CD4-positive, alpha-beta memory T cell (primary cell): ENCODE measurements around the gene NR3C1. TPM values are rescaled to one million over a fixed set of nuclear protein-coding genes. Genes with fewer than 3 reads are reported as not detected.

Experiments used
- CTCF ChIA-PET: fragments of 350-600 bp; sonication (Branson Sonifier 250); formaldehyde crosslinking; loops from one replicate; lab custom pipeline; 2021; ENCODE audit warnings: inconsistent platforms; ENCODE audit not compliant: partially characterized antibody; lab: Charles Lee
- POLR2A ChIA-PET: fragments of 350-600 bp; sonication (Branson Sonifier 250); formaldehyde crosslinking; loops from one replicate; lab custom pipeline; 2021; ENCODE audit not compliant: partially characterized antibody; lab: Charles Lee
- DNase-seq, 5 donors: peaks; one replicate each; pipeline versions ENCODE4 v3.0.0 to v3.0.0-alpha.2; 2020 to 2022; ENCODE audit warnings: mixed read lengths in 1 of 5
- H3K27ac ChIP-seq: one replicate; pipeline ENCODE4 v1.7.0; 2013; ENCODE audit warnings: low read depth, low read length
- H3K27me3 ChIP-seq: 2 replicates; pipeline ENCODE4 v1.7.0; 2013; ENCODE audit warnings: mild to moderate bottlenecking, low read length, moderate library complexity; ENCODE audit not compliant: insufficient read depth
- H3K36me3 ChIP-seq: 2 replicates; pipeline ENCODE4 v1.7.0; 2013; ENCODE audit warnings: mild to moderate bottlenecking, low read length, moderate library complexity; ENCODE audit not compliant: insufficient read depth
- H3K4me1 ChIP-seq: 2 replicates; pipeline ENCODE4 v1.7.0; 2013; ENCODE audit warnings: mild to moderate bottlenecking, low read length, moderate library complexity; ENCODE audit not compliant: insufficient read depth
- H3K4me3 ChIP-seq, 2 donors: one replicate each; pipeline ENCODE4 v1.7.0; 2013; ENCODE audit warnings: low read length in 2 of 2, mild to moderate bottlenecking in 1 of 2
- H3K9me3 ChIP-seq, 2 donors: one replicate each; pipeline ENCODE4 v1.7.0; 2013; ENCODE audit warnings: low read length in 2 of 2, control low read depth in 1 of 2; ENCODE audit not compliant: control insufficient read depth in 1 of 2
- H3K27ac Mint-ChIP-seq, 7 donors: one replicate each; pipeline ENCODE4 v1.8.0; 2020 to 2021; ENCODE audit warnings: mixed read lengths in 7 of 7, mild to moderate bottlenecking in 6 of 7, inconsistent platforms in 3 of 7, moderate library complexity in 3 of 7
- H3K27me3 Mint-ChIP-seq, 2 donors: one replicate each; pipeline ENCODE4 v1.8.0; 2020 to 2021; ENCODE audit warnings: mixed read lengths in 2 of 2
- H3K36me3 Mint-ChIP-seq, 2 donors: one replicate each; pipeline ENCODE4 v1.8.0; 2020 to 2021; ENCODE audit warnings: mixed read lengths in 2 of 2, inconsistent platforms in 1 of 2, mild to moderate bottlenecking in 1 of 2
- H3K4me1 Mint-ChIP-seq, 4 donors: one replicate each; pipeline ENCODE4 v1.8.0; 2020 to 2021; ENCODE audit warnings: mixed read lengths in 4 of 4, mild to moderate bottlenecking in 1 of 4
- H3K4me3 Mint-ChIP-seq, 8 donors: one replicate each; pipeline ENCODE4 v1.8.0; 2020 to 2021; ENCODE audit warnings: mixed read lengths in 8 of 8, mild to moderate bottlenecking in 7 of 8, moderate library complexity in 6 of 8, inconsistent platforms in 3 of 8
- H3K9me3 Mint-ChIP-seq, 8 donors: one replicate each; pipeline ENCODE4 v1.8.0; 2020 to 2021; ENCODE audit warnings: mixed read lengths in 8 of 8, mild to moderate bottlenecking in 5 of 8, inconsistent platforms in 3 of 8, moderate library complexity in 1 of 8
- intact Hi-C: fragments of 100-400 bp; cut with micrococcal nuclease; formaldehyde crosslinking; loops from one replicate; pipeline ENCODE4 v1.15.1; 2023
- polyA plus RNA-seq, 2 donors: library from polyadenylated mRNA; unstranded; fragments of 300-500 nt; fragmentation: Illumina TruSeq; gene quantifications; one replicate each; pipeline ENCODE4 v1.2.3, GENCODE V29; 2021
- total RNA-seq, 2 experiments: library from RNA; stranded (reverse); gene quantifications; one replicate each; pipeline ENCODE4 v1.2.3, GENCODE V29; 2021

The NR3C1 gene
- total and polyA plus RNA-seq, 4 experiments from 2014 or later: 92.0 to 164 (median 143) TPM

- peaks cover 100% of the 10 kb centered on the region for H3K4me1 ChIP-seq
- CTCF ChIA-PET: interaction anchor here (0.8 to 1.1 kb wide), 2 partner anchors 53 to 96 kb away, joined by 3 read pairs; no protein-coding TSS in a partner anchor
Observed at GRCh38 chr5:143350751-143351602, 52.5 kb downstream of the NR3C1 start.

DNA sequence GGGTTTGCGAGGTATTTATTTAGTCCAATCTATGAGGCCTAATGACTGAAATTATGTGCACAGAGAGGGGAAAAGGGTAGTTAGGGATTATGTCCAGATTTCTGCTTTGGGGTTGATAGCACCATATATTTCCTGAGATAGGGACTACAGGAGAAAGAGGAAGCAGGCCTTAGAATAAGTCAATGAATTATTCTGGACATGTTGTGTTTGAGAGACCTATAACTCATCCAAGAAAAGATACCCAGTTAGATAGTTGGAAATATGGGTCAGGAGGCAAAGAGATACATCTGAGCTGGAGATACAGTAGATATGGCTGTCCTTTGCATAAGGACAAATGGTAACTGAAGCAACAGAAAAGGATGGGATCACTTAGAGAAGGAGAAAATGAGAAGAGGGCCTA is 53.1 kb downstream of the NR3C1 start:
- Mint-ChIP-seq H3K27ac (no peak overlapping the region), H3K4me1 (peaks cover 42 to 48% (median 47%) of the 10 kb centered on the region in 4 donors), H3K27me3 (no peaks in the 10 kb centered on the region), H3K9me3 (no peaks in the 10 kb centered on the region), H3K36me3 (peaks cover 0 to 7% of the 10 kb centered on the region in 2 donors), H3K4me3 (no peak overlapping the region)
- H3K4me3 ChIP-seq: no peak overlapping the region
- POLR2A ChIA-PET: interaction anchor here (0.5 to 3.7 kb wide), 3 partner anchors 10 to 53 kb away, joined by 3 to 25 read pairs (median 6); partner anchors contain the start of gene NR3C1
- CTCF ChIA-PET: interaction anchor here (1.1 kb wide), 1 partner anchor 96 kb away, joined by 3 read pairs; no protein-coding TSS in a partner anchor
- intact Hi-C loops: no loop called here
- no peaks in the 10 kb centered on the region for H3K9me3 ChIP-seq
- no peak overlapping the region for H3K27ac ChIP-seq
- no peaks in the 10 kb centered on the region for H3K36me3 ChIP-seq
- DNase-seq: no peak
- H3K27me3 ChIP-seq: no peaks in the 10 kb centered on the region
- H3K4me1 ChIP-seq: peaks cover 100% of the 10 kb centered on the region

More at GRCh38 chr5:143350751-143351602, 52.5 kb downstream of the NR3C1 start:
- intact Hi-C loops: no loop called here
- peaks cover 47 to 52% (median 51%) of the 10 kb centered on the region in 4 donors for H3K4me1 Mint-ChIP-seq
- no peaks in the 10 kb centered on the region for H3K36me3 ChIP-seq
- DNase-seq: no peak
- no peak overlapping the region for H3K27ac ChIP-seq
- H3K9me3 Mint-ChIP-seq: no peaks in the 10 kb centered on the region
- H3K27me3 ChIP-seq: no peaks in the 10 kb centered on the region
- no peaks in the 10 kb centered on the region for H3K27me3 Mint-ChIP-seq
- H3K27ac Mint-ChIP-seq: no peak overlapping the region
- H3K4me3 ChIP-seq: no peak overlapping the region
- H3K36me3 Mint-ChIP-seq: peaks cover 0 to 7% of the 10 kb centered on the region in 2 donors
- no peaks in the 10 kb centered on the region for H3K9me3 ChIP-seq
- POLR2A ChIA-PET: interaction anchor here (1.3 to 3.7 kb wide), 3 partner anchors 10 to 84 kb away, joined by 3 to 25 read pairs (median 6); partner anchors contain the start of gene NR3C1
- H3K4me3 Mint-ChIP-seq: no peak overlapping the region

- DNase-seq: no peak
- Mint-ChIP-seq H3K36me3 (peaks cover 3 to 8% of the 10 kb centered on the region in 2 donors), H3K4me1 (peaks cover 38 to 45% (median 42%) of the 10 kb centered on the region in 4 donors), H3K9me3 (no peaks in the 10 kb centered on the region), H3K27ac (no peak overlapping the region), H3K27me3 (no peaks in the 10 kb centered on the region), H3K4me3 (no peak overlapping the region)
- POLR2A ChIA-PET: interaction anchor here (1.8 to 3.7 kb wide), 2 partner anchors 11 to 54 kb away, joined by 6 to 25 read pairs; partner anchors contain the start of gene NR3C1
- Histone ChIP-seq H3K4me1 (peaks cover 90% of the 10 kb centered on the region), H3K36me3 (no peaks in the 10 kb centered on the region), H3K27me3 (no peaks in the 10 kb centered on the region), H3K9me3 (no peaks in the 10 kb centered on the region), H3K27ac (no peak overlapping the region), H3K4me3 (no peak overlapping the region)
- intact Hi-C loops: no loop called here
- CTCF ChIA-PET: interaction anchor here (0.6 kb wide), 1 partner anchor 511 kb away, joined by 4 read pairs; no protein-coding TSS in a partner anchor
Observed at GRCh38 chr5:143349177-143349576, 54.3 kb downstream of the NR3C1 start.

- Mint-ChIP-seq H3K27ac (peak overlapping the region in 2 of 7 donors; percentile 53 to 76), H3K9me3 (no peaks in the 10 kb centered on the region), H3K4me1 (peaks cover 32 to 38% (median 37%) of the 10 kb centered on the region in 4 donors), H3K27me3 (no peaks in the 10 kb centered on the region), H3K4me3 (peak overlapping the region in 2 of 8 donors; percentile 13 to 26), H3K36me3 (peaks cover 3 to 5% of the 10 kb centered on the region in 2 donors)
- POLR2A ChIA-PET: interaction anchor here (0.8 to 1.7 kb wide), 4 partner anchors 10 to 55 kb away, joined by 3 to 6 read pairs (median 4); partner anchors contain the start of gene NR3C1
- no peaks in the 10 kb centered on the region for H3K9me3 ChIP-seq
- H3K27ac ChIP-seq: no peak overlapping the region
- peaks cover 85% of the 10 kb centered on the region for H3K4me1 ChIP-seq
- CTCF ChIA-PET: interaction anchor here (1.0 kb wide), 1 partner anchor 13 kb away, joined by 3 read pairs; no protein-coding TSS in a partner anchor
- no peak for DNase-seq
- H3K36me3 ChIP-seq: no peaks in the 10 kb centered on the region
- no peak overlapping the region for H3K4me3 ChIP-seq
- intact Hi-C loops: no loop called here
- H3K27me3 ChIP-seq: no peaks in the 10 kb centered on the region
Observed at GRCh38 chr5:143347698-143348344, 55.7 kb downstream of the NR3C1 start.

DNA sequence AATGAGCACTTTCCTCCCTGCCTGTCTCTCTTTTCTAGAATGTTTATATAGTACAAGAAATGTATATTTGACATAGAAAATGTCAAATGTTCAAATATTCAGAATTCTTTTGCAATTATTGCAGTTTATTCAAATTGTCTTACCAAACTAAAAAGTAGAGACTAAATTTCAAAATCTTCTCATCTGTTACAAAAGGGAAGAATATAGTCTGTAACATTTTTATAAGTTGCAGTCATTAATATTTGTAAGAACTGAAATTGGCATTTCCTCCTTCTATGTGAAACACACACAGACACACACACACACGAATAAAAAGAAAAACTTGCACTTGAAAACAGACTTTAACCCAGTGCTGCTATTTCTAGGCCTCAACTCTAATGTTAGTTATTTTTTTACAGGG is 56.4 kb downstream of the NR3C1 start:
- CTCF ChIA-PET: interaction anchor here (1.0 kb wide), 1 partner anchor 14 kb away, joined by 3 read pairs; no protein-coding TSS in a partner anchor
- intact Hi-C loops: no loop called here

DNA sequence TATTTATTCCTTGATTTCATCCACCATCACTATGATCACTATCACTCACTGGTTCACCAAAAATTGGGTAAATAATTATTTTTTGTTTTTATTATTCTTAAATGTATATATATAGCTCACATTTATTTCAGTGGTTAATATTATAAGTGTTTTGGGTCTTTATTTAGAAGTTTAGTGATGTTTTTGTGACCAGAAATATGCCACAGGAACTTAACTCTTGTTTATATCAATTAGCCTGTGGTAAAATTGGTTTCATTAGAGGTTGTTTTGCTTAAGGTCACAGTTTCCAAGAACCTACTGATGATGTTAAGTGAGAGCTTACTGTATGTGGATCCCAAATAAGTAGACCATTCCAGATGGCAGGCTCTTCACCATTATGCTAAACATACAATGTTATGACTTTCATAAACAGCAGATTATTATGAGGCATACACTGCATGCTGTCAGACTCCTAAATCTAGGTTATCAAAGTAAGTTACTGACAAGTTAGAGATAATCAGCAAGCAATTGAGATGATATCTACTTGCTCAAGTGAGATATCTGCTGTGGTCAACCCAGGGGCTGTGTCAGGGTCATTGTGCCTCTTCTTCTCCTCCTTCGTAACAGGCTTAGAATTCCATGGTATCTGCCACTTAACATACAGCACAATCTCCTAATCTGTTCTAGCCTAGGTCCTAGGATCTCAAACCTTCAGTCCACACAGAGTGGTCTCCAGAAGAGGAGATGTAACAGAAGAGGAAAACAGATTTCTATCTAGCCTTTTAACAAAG is 57.6 kb downstream of the NR3C1 start:
- no peak for DNase-seq
- H3K36me3 ChIP-seq: no peaks in the 10 kb centered on the region
- POLR2A ChIA-PET: no interaction called here
- H3K4me1 ChIP-seq: peaks cover 77% of the 10 kb centered on the region
- no peaks in the 10 kb centered on the region for H3K27me3 ChIP-seq
- Mint-ChIP-seq H3K36me3 (peaks cover 4 to 5% of the 10 kb centered on the region in 2 donors), H3K27me3 (no peaks in the 10 kb centered on the region), H3K9me3 (no peaks in the 10 kb centered on the region), H3K4me3 (peak overlapping the region in 4 of 8 donors; percentile 2 to 32 (median 10)), H3K27ac (peak overlapping the region in 2 of 7 donors; percentile 8 to 19), H3K4me1 (peaks cover 38 to 42% (median 40%) of the 10 kb centered on the region in 4 donors)
- no peak overlapping the region for H3K4me3 ChIP-seq
- H3K27ac ChIP-seq: no peak overlapping the region
- no peaks in the 10 kb centered on the region for H3K9me3 ChIP-seq
- intact Hi-C loops: no loop called here
- CTCF ChIA-PET: no interaction called here

More for the DNA sequence above, 56.4 kb downstream of the NR3C1 start:
- H3K4me1 Mint-ChIP-seq: peaks cover 35 to 42% (median 38%) of the 10 kb centered on the region in 4 donors
- DNase-seq: no peak
- Histone ChIP-seq H3K4me1 (peaks cover 85% of the 10 kb centered on the region), H3K36me3 (no peaks in the 10 kb centered on the region), H3K27ac (no peak overlapping the region), H3K27me3 (no peaks in the 10 kb centered on the region), H3K4me3 (no peak overlapping the region), H3K9me3 (no peaks in the 10 kb centered on the region)
- H3K9me3 Mint-ChIP-seq: no peaks in the 10 kb centered on the region
- peaks cover 3% of the 10 kb centered on the region in 2 donors for H3K36me3 Mint-ChIP-seq
- POLR2A ChIA-PET: interaction anchor here (0.8 to 1.7 kb wide), 4 partner anchors 9 to 56 kb away, joined by 3 to 6 read pairs (median 4); partner anchors contain the start of gene NR3C1
- peak overlapping the region in 1 of 8 donors; percentile 7 for H3K4me3 Mint-ChIP-seq
- peak overlapping the region in 1 of 7 donors; percentile 16 for H3K27ac Mint-ChIP-seq
- H3K27me3 Mint-ChIP-seq: no peaks in the 10 kb centered on the region
